Fibroblast of skin of left biceps (primary cell): ENCODE data around the gene MARCO.

ENCODE experiments used
- DNase-seq, 2 experiments: peaks; one replicate each; pipeline ENCODE4 v3.0.0-alpha.2; 2013; ENCODE audit warnings: low read depth in 2 of 2

Gene MARCO

GRCh38 chr2:118942031-118942430 is at the start of gene MARCO:
MARCO (plus strand) TSS chr2:118942194; CDS start chr2:118942301, 107 bp downstream.
- DNase-seq = no peak

GRCh38 chr2:118893100-118893499 is 48.9 kb upstream of the MARCO start:
- no peak for DNase-seq

- no peak for DNase-seq
Observed at GRCh38 chr2:118902266-118903028, 39.5 kb upstream of the MARCO start.

GRCh38 chr2:118903029-118903351 is 39.0 kb upstream of the MARCO start:
- no peak for DNase-seq

- no peak for DNase-seq
Observed at GRCh38 chr2:118903551-118904479, 38.2 kb upstream of the MARCO start.

- no peak for DNase-seq
Observed at GRCh38 chr2:118905206-118905605, 36.8 kb upstream of the MARCO start.

- no peak for DNase-seq
Observed at GRCh38 chr2:118906186-118906585, 35.8 kb upstream of the MARCO start.

GRCh38 chr2:118907759-118908158 is 34.2 kb upstream of the MARCO start:
- DNase-seq = no peak

- no peak for DNase-seq
Observed at GRCh38 chr2:118909191-118909590, 32.8 kb upstream of the MARCO start.

GRCh38 chr2:118911166-118911856 is 30.7 kb upstream of the MARCO start:
- DNase-seq = no peak

GRCh38 chr2:118911936-118912335 is 30.1 kb upstream of the MARCO start:
- DNase-seq = no peak

GRCh38 chr2:118913131-118913802 is 28.7 kb upstream of the MARCO start:
- no peak for DNase-seq

- no peak for DNase-seq
Observed at GRCh38 chr2:118913803-118914645, 28.0 kb upstream of the MARCO start.

- DNase-seq = no peak
Observed at GRCh38 chr2:118914721-118915453, 27.1 kb upstream of the MARCO start.

GRCh38 chr2:118918017-118918416 is 24.0 kb upstream of the MARCO start:
- no peak for DNase-seq

GRCh38 chr2:118921646-118922045 is 20.3 kb upstream of the MARCO start:
- DNase-seq = no peak

- DNase-seq = no peak
Observed at GRCh38 chr2:118922254-118922653, 19.7 kb upstream of the MARCO start.

GRCh38 chr2:118923371-118923770 is 18.6 kb upstream of the MARCO start:
- no peak for DNase-seq

- no peak for DNase-seq
Observed at GRCh38 chr2:118925476-118925875, 16.5 kb upstream of the MARCO start.

- DNase-seq = no peak
Observed at GRCh38 chr2:118925981-118926380, 16.0 kb upstream of the MARCO start.
